IMR-90 (cell line): ENCODE measurements around the gene KCNQ1. TPM values are rescaled to one million over a fixed set of nuclear protein-coding genes. Genes with fewer than 3 reads are reported as not detected.

ENCODE experiments used
- ATAC-seq: fragments of 200-7000 bp; cut with Tn5 transposase; 2 replicates; pipeline ENCODE4 v1.9.1; 2020; ENCODE audit warnings: low read depth, mild to moderate bottlenecking, moderate library complexity
- BruUV-seq: library from RNA; stranded (reverse); fragments of 400-500 nt; replicated peaks from 2 replicates; lab custom pipeline; 2021; lab: Mats Ljungman, UMichigan
- CTCF ChIA-PET: fragments of 300-600 bp; formaldehyde crosslinking; extraction: SDS; loops from one replicate; lab custom pipeline; 2021; ENCODE audit warnings: antibody characterized with exemption; lab: Yijun Ruan, JAX
- POLR2A ChIA-PET: fragments of 300-600 bp; sonication (Branson Sonifier 250); formaldehyde crosslinking; loops from one replicate; lab custom pipeline; 2022; ENCODE audit warnings: antibody characterized with exemption; ENCODE audit not compliant: unreplicated experiment; lab: Charles Lee
- DNase-seq: peaks from one replicate; pipeline ENCODE4 v3.0.0; 2013
- H2AFZ ChIP-seq: replicated peaks from 2 replicates; pipeline ENCODE3; 2013; ENCODE audit warnings: low read length, mild to moderate bottlenecking; ENCODE audit not compliant: poor library complexity
- H2AK5ac ChIP-seq: 2 replicates; pipeline ENCODE4 v1.6.1; 2013; ENCODE audit warnings: low read depth, low read length, inconsistent platforms
- H2AK9ac ChIP-seq: replicated peaks from 2 replicates; pipeline ENCODE3; 2013; ENCODE audit warnings: mild to moderate bottlenecking, low read depth, low read length, moderate library complexity; ENCODE audit not compliant: poor library complexity
- H2BK120ac ChIP-seq: 2 replicates; pipeline ENCODE4 v1.6.1; 2013; ENCODE audit warnings: low read depth, low read length, inconsistent platforms
- H2BK15ac ChIP-seq: 3 replicates; pipeline ENCODE4 v1.6.1; 2013; ENCODE audit warnings: low read depth, low read length, inconsistent platforms
- H2BK20ac ChIP-seq: 2 replicates; pipeline ENCODE4 v1.6.1; 2013; ENCODE audit warnings: low read depth, mild to moderate bottlenecking, inconsistent platforms, low read length, moderate library complexity
- H2BK5ac ChIP-seq: 2 replicates; pipeline ENCODE4 v1.6.1; 2013; ENCODE audit warnings: mild to moderate bottlenecking, low read depth, low read length, inconsistent platforms; ENCODE audit not compliant: poor library complexity, severe bottlenecking
- H3K14ac ChIP-seq: replicated peaks from 2 replicates; pipeline ENCODE4 v1.6.1; 2013; ENCODE audit warnings: low read depth, low read length, inconsistent platforms
- H3K18ac ChIP-seq: 2 replicates; pipeline ENCODE4 v1.6.1; 2013; ENCODE audit warnings: low read depth, low read length, control low read depth
- H3K23ac ChIP-seq: 2 replicates; pipeline ENCODE4 v1.6.1; 2013; ENCODE audit warnings: low read depth, low read length, inconsistent platforms
- H3K27ac ChIP-seq: 2 replicates; pipeline ENCODE4 v1.5.1; 2013; ENCODE audit warnings: mild to moderate bottlenecking, control low read depth, low read length; ENCODE audit not compliant: insufficient read depth
- H3K27me3 ChIP-seq: 2 replicates; pipeline ENCODE4 v1.6.1; 2013; ENCODE audit warnings: low read length; ENCODE audit not compliant: control insufficient read depth, insufficient read depth
- H3K36me3 ChIP-seq: 2 replicates; pipeline ENCODE4 v1.6.1; 2013; ENCODE audit warnings: low read length, mixed read lengths; ENCODE audit not compliant: control insufficient read depth, insufficient read depth
- H3K4ac ChIP-seq: 2 replicates; pipeline ENCODE4 v1.6.1; 2013; ENCODE audit warnings: low read depth, low read length, inconsistent platforms
- H3K4me1 ChIP-seq: 2 replicates; pipeline ENCODE4 v1.6.1; 2013; ENCODE audit warnings: low read length, mixed read lengths; ENCODE audit not compliant: control insufficient read depth, insufficient read depth
- H3K4me2 ChIP-seq: 2 replicates; pipeline ENCODE4 v1.6.1; 2013; ENCODE audit warnings: low read depth, mild to moderate bottlenecking, control low read depth, low read length, moderate library complexity
- H3K4me3 ChIP-seq: 2 replicates; pipeline ENCODE4 v1.5.1; 2013; ENCODE audit warnings: low read depth, mild to moderate bottlenecking, control low read depth, low read length, moderate library complexity; ENCODE audit not compliant: insufficient read depth
- H3K56ac ChIP-seq: 2 replicates; pipeline ENCODE4 v1.6.1; 2013; ENCODE audit warnings: low read length, inconsistent platforms; ENCODE audit not compliant: insufficient read depth; ENCODE audit errors: extremely low read depth
- H3K79me1 ChIP-seq, 2 experiments: 2 replicates each; pipeline ENCODE4 v1.6.1; 2013; ENCODE audit warnings: low read length in 2 of 2, inconsistent platforms in 1 of 2, low read depth in 1 of 2
- H3K9ac ChIP-seq: 2 replicates; pipeline ENCODE4 v1.6.1; 2013; ENCODE audit warnings: low read depth, low read length, control low read depth
- H3K9me1 ChIP-seq: 2 replicates; pipeline ENCODE4 v1.6.1; 2013; ENCODE audit warnings: low read length, inconsistent platforms; ENCODE audit not compliant: insufficient read depth
- H3K9me3 ChIP-seq: 2 replicates; pipeline ENCODE4 v1.6.1; 2013; ENCODE audit warnings: low read length; ENCODE audit not compliant: control insufficient read depth, insufficient read depth
- H4K20me1 ChIP-seq: 2 replicates; pipeline ENCODE4 v1.6.1; 2013; ENCODE audit warnings: low read length, inconsistent platforms; ENCODE audit not compliant: insufficient read depth
- H4K5ac ChIP-seq: 2 replicates; pipeline ENCODE4 v1.6.1; 2013; ENCODE audit warnings: mild to moderate bottlenecking, low read depth, low read length, control low read depth
- H4K8ac ChIP-seq, 2 experiments: 2 replicates each; pipeline ENCODE4 v1.6.1; 2013; ENCODE audit warnings: low read depth in 2 of 2, low read length in 2 of 2, control low read depth in 1 of 2, inconsistent platforms in 1 of 2
- H4K91ac ChIP-seq: 2 replicates; pipeline ENCODE4 v1.6.1; 2013; ENCODE audit warnings: low read depth, low read length, inconsistent platforms; ENCODE audit not compliant: insufficient read depth
- BHLHE40 ChIP-seq: fragments of 150-350 bp; IDR thresholded peaks from 2 replicates; pipeline ENCODE4 v1.6.1; 2016; ENCODE audit warnings: mild to moderate bottlenecking, low read depth, low read length
- CEBPB ChIP-seq: IDR thresholded peaks from 2 replicates; pipeline ENCODE4 v1.6.1; 2012; ENCODE audit warnings: low read depth, low read length, improper control_type of control experiment
- CTCF ChIP-seq: conservative IDR thresholded peaks from 2 replicates; pipeline ENCODE4 v1.5.1; 2012; ENCODE audit warnings: mild to moderate bottlenecking, low read depth, low read length, improper control_type of control experiment
- FOS ChIP-seq: fragments of 150-350 bp; IDR thresholded peaks from 2 replicates; pipeline ENCODE4 v1.6.1; 2016; ENCODE audit warnings: low read depth, low read length
- MAFK ChIP-seq: IDR thresholded peaks from 2 replicates; pipeline ENCODE4 v1.6.1; 2012; ENCODE audit warnings: low read depth, low read length, improper control_type of control experiment
- NFE2L2 ChIP-seq: fragments of 150-350 bp; IDR thresholded peaks from 2 replicates; pipeline ENCODE4 v1.6.1; 2016; ENCODE audit warnings: low read depth, mild to moderate bottlenecking, low read length
- POLR2A ChIP-seq: IDR thresholded peaks from 2 replicates; pipeline ENCODE4 v1.6.1; 2012; ENCODE audit warnings: mild to moderate bottlenecking, low read depth, low read length
- RAD21 ChIP-seq: IDR thresholded peaks from 2 replicates; pipeline ENCODE4 v1.6.1; 2012; ENCODE audit warnings: low read length, improper control_type of control experiment
- RCOR1 ChIP-seq: IDR thresholded peaks from 2 replicates; pipeline ENCODE4 v1.6.1; 2012; ENCODE audit warnings: mild to moderate bottlenecking, low read length, improper control_type of control experiment; ENCODE audit not compliant: insufficient replicate concordance
- RFX5 ChIP-seq: IDR thresholded peaks from 2 replicates; pipeline ENCODE4 v1.8.0; 2012; ENCODE audit warnings: low read depth, mild to moderate bottlenecking, low read length, moderate library complexity
- SMC3 ChIP-seq: fragments of 150-350 bp; IDR thresholded peaks from 2 replicates; pipeline ENCODE4 v1.6.1; 2016; ENCODE audit warnings: low read depth, mild to moderate bottlenecking, antibody characterized with exemption, low read length, moderate library complexity
- USF2 ChIP-seq: fragments of 150-350 bp; IDR thresholded peaks from 2 replicates; pipeline ENCODE4 v1.6.1; 2017; ENCODE audit warnings: mild to moderate bottlenecking, antibody characterized with exemption, low read length, low read depth
- WGBS, 2 experiments: methylation state at CpG; one replicate each; pipeline versions ENCODE4 v1.1.5 to v1.1.7; 2013; ENCODE audit warnings: missing lambda C conversion rate in 2 of 2; ENCODE audit not compliant: insufficient read length in 1 of 2; ENCODE audit errors: extremely low coverage in 2 of 2; 5-methylcytosine and 5-hydroxymethylcytosine counted together
- dilution Hi-C: fragments of 300-500 bp; cut with HindIII; formaldehyde crosslinking; loops from one replicate; pipeline ENCODE4 v1.14.3; 2018; ENCODE audit warnings: low sequenced_read_pairs; ENCODE audit not compliant: unreplicated experiment
- in situ Hi-C: fragments of 300-500 bp; cut with MboI; formaldehyde crosslinking; loops from 3 replicates; pipeline ENCODE4 v1.14.3; 2019; ENCODE audit warnings: low sequenced_read_pairs, inconsistent platforms, mixed read lengths
- intact Hi-C: fragments of 100-400 bp; cut with micrococcal nuclease; formaldehyde crosslinking; loops from 2 replicates; pipeline ENCODE4 v1.10.0; 2022
- polyA plus RNA-seq, 3 experiments: library from polyadenylated mRNA; depleted of rRNA; stranded (reverse); fragments of >200 nt; gene quantifications; 2 replicates each; pipeline ENCODE4 v1.2.3, GENCODE V29; 2012; ENCODE audit warnings: low replicate concordance in 1 of 3
- total RNA-seq: library from RNA; depleted of rRNA; stranded (reverse); fragments of >200 nt; gene quantifications from 2 replicates; pipeline ENCODE4 v1.2.3, GENCODE V29; 2012

Gene KCNQ1
- total and polyA plus RNA-seq, 2 of the 4 experiments (the other 2 are of a cell fraction) = 0.07 TPM; not detected in 1

DNA sequence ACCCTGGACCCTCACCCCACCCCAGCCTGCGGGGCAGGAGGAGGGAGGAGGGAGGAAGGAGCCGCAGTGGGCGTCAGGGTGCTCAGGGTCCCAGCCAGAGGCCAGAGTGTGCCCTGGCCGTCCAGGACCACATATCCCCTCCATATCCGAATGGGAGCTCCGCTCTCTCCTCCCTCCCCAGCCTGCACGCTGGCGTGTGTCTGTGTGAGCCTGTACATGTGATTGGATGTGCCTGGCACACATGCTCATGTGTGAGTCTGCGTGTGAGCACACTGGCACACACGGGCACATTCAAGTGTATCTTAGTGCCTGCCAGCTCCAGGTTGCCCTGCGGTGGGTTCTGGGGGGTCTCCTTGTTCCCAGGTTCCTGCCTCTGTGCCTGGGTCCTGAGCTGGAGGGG lies 36.1 kb upstream of the KCNQ1 start:
- H2BK15ac ChIP-seq = no peak overlapping the region
- BruUV-seq = no TSS peak
- no peaks in the 10 kb centered on the region for H4K20me1 ChIP-seq
- H4K91ac ChIP-seq = no peak overlapping the region
- no peak overlapping the region for H2BK120ac ChIP-seq
- H2AK5ac ChIP-seq = no peak overlapping the region
- no peak overlapping the region for H3K4me3 ChIP-seq
- no peak overlapping the region for H2BK20ac ChIP-seq
- dilution Hi-C loops (no loop called here), intact Hi-C loops (no loop called here), in situ Hi-C loops (no loop called here)
- ChIA-PET POLR2A (no interaction called here), CTCF (no interaction called here)
- DNase-seq (no peak), ATAC-seq (no peak)
- H3K23ac ChIP-seq = no peak overlapping the region
- no peak overlapping the region for H4K8ac ChIP-seq
- H3K4ac ChIP-seq = no peak overlapping the region
- H3K79me1 ChIP-seq = 0 out of 4 replicates have a peak, but pooled peaks cover 0 to 3% of the 10 kb centered on the region in 2 experiments
- H2BK5ac ChIP-seq = no peak overlapping the region
- no peaks in the 10 kb centered on the region for H3K4me1 ChIP-seq
- WGBS, 2 experiments = no CpG with 5 or more reads among the region's 11 CpGs
- no peak overlapping the region for H3K27ac ChIP-seq
- H3K4me2 ChIP-seq = no peak overlapping the region
- H3K9ac ChIP-seq = no peak overlapping the region
- no peak overlapping the region for H4K5ac ChIP-seq
- no peak overlapping the region for H3K18ac ChIP-seq
- no peak overlapping the region for H3K14ac ChIP-seq
- peaks cover 3% of the 10 kb centered on the region; the same call in 1 of the 2 replicates for H3K36me3 ChIP-seq
- H2AK9ac ChIP-seq = no peak overlapping the region
- peaks cover 21% of the 10 kb centered on the region for H3K27me3 ChIP-seq
- H3K9me3 ChIP-seq = no peaks in the 10 kb centered on the region
- no peaks in the 10 kb centered on the region for H3K9me1 ChIP-seq
- no peak overlapping the region for H3K56ac ChIP-seq
- H2AFZ ChIP-seq = no peak overlapping the region
- TF ChIP-seq NFE2L2 (no peak), CTCF (no peak), MAFK (no peak), RAD21 (no peak), RFX5 (no peak), RCOR1 (no peak), BHLHE40 (no peak), CEBPB (no peak), POLR2A (no peak), SMC3 (no peak), USF2 (no peak), FOS (no peak)
